Measurements from ENCODE around the gene DGKG.

- TF ChIP-seq CTCF (IDR thresholded peaks at IDR 0.05) (no peak), POLR2AphosphoS5 (IDR thresholded peaks at IDR 0.05) (no peak)
Measured at GRCh38 chr3:186097317-186097662, 264.7 kb downstream of the DGKG start.

All from suprapubic skin (tissue), 3 donors.